Panc1 (cell line): ENCODE data around the gene SH3TC2. TPM values are rescaled to one million over a fixed set of nuclear protein-coding genes. Genes with fewer than 3 reads are reported as not detected.

Source experiments
- ATAC-seq: fragments of 200-7000 bp; cut with Tn5 transposase; 2 replicates; pipeline ENCODE4 v1.9.1; 2020; ENCODE audit warnings: mild to moderate bottlenecking, moderate library complexity
- BruUV-seq: library from RNA; stranded (reverse); fragments of 400-500 nt; replicated peaks from 2 replicates; lab custom pipeline; 2021; lab: Mats Ljungman, UMichigan
- CTCF ChIA-PET: fragments of 300-600 bp; sonication (Branson Sonifier 250); formaldehyde crosslinking; loops from one replicate; lab custom pipeline; 2022; ENCODE audit warnings: antibody characterized with exemption; lab: Charles Lee
- POLR2A ChIA-PET: fragments of 300-600 bp; sonication (Branson Sonifier 250); formaldehyde crosslinking; loops from one replicate; lab custom pipeline; 2022; ENCODE audit warnings: antibody characterized with exemption; lab: Charles Lee
- DNase-seq: peaks from one replicate; pipeline ENCODE4 v3.0.0-alpha.2; 2010; ENCODE audit warnings: low read depth, low spot score
- H3K27ac ChIP-seq: 2 replicates; pipeline ENCODE4 v1.5.1; 2011; ENCODE audit warnings: mild to moderate bottlenecking, low read length, inconsistent platforms
- H3K27me3 ChIP-seq: fragments of 200-500 bp; sonication (Bioruptor generic); 2 replicates; pipeline ENCODE4 v1.6.0; 2014; ENCODE audit warnings: low read length, inconsistent platforms; ENCODE audit not compliant: control insufficient read depth, insufficient read depth
- H3K36me3 ChIP-seq: fragments of 200-500 bp; sonication (Bioruptor generic); 2 replicates; pipeline ENCODE4 v1.5.1; 2014; ENCODE audit warnings: inconsistent platforms, mild to moderate bottlenecking, low read length, moderate library complexity; ENCODE audit not compliant: control insufficient read depth, insufficient read depth
- H3K4me1 ChIP-seq: 2 replicates; pipeline ENCODE4 v1.5.1; 2011; ENCODE audit warnings: inconsistent platforms, mild to moderate bottlenecking, low read length, moderate library complexity; ENCODE audit not compliant: control insufficient read depth, insufficient read depth
- H3K4me3 ChIP-seq, 2 experiments: 2 replicates each; pipeline ENCODE4 v1.5.1; 2011 to 2012; ENCODE audit warnings: low read depth in 2 of 2, low read length in 2 of 2, mild to moderate bottlenecking in 2 of 2, inconsistent platforms in 1 of 2, moderate library complexity in 1 of 2
- H3K9me3 ChIP-seq: fragments of 200-500 bp; sonication (Bioruptor generic); 2 replicates; pipeline ENCODE4 v1.5.1; 2014; ENCODE audit warnings: low read depth, mild to moderate bottlenecking, inconsistent platforms, low read length, moderate library complexity; ENCODE audit not compliant: control insufficient read depth, insufficient read depth
- POLR2AphosphoS5 ChIP-seq: IDR thresholded peaks from 2 replicates; pipeline ENCODE4 v1.6.1; 2012; ENCODE audit warnings: mild to moderate bottlenecking, low read depth, low read length, moderate library complexity
- SIN3A ChIP-seq: IDR thresholded peaks from 2 replicates; pipeline ENCODE4 v1.6.1; 2012; ENCODE audit warnings: low read depth, mild to moderate bottlenecking, low read length, moderate library complexity, borderline replicate concordance; ENCODE audit not compliant: insufficient read depth
- TCF7L2 ChIP-seq: IDR thresholded peaks from 2 replicates; pipeline ENCODE4 v1.6.1; 2011; ENCODE audit warnings: mild to moderate bottlenecking, low read depth, low read length, inconsistent platforms
- in situ Hi-C: cut with HindIII; loops from 2 replicates; pipeline ENCODE4 v1.10.0; 2016; ENCODE audit warnings: low sequenced_read_pairs, low pct_unique_long_range_greater_than_20kb
- intact Hi-C: fragments of 100-400 bp; cut with micrococcal nuclease; formaldehyde crosslinking; loops from one replicate; pipeline ENCODE4 v1.10.0; 2022; ENCODE audit not compliant: unreplicated experiment
- total RNA-seq: library from RNA; stranded (reverse); gene quantifications from one replicate; pipeline ENCODE4 v1.2.1, GENCODE V29; 2021; ENCODE audit not compliant: unreplicated experiment
- TF ChIP-seq, protein P1 (sequence below), 2 experiments: IDR thresholded peaks; 2 replicates each; pipeline ENCODE4 v1.6.1; 2011 to 2012; ENCODE audit warnings: low read depth in 2 of 2, control low read depth in 1 of 2, low read length in 1 of 2, mild to moderate bottlenecking in 1 of 2, moderate library complexity in 1 of 2; ENCODE audit not compliant: insufficient read depth in 1 of 2
- TF ChIP-seq, protein P2 (sequence below): fragments of 450-650 bp; IDR thresholded peaks from 2 replicates; pipeline ENCODE4 v1.5.1; 2017; ENCODE audit warnings: mild to moderate bottlenecking

The SH3TC2 gene
- total RNA-seq, 1 experiment from 2014 or later, result 0.33 TPM

DNA sequence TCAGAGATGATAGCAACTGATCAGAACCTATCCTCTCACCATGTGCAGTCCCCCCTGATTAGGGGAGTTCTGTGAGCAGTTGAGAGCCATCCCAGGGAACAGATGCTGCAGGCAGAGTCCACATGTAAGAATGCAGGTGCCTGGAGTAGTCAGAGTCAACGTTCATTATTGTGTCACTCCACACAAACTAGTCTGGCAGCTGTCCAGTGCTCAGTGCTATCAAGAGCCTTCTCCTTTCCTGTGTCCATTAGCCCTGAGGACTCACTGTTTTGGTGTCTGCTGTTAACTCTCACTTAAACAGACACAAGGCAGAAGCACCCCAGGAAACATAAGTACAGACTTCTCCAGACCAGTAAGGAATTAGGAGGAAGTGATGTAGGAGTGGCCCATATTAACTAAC is 2.5 kb downstream of the SH3TC2 start:
- Histone ChIP-seq H3K27me3 (no peaks in the 10 kb centered on the region), H3K27ac (no peak overlapping the region), H3K4me3 (no peak overlapping the region), H3K9me3 (no peaks in the 10 kb centered on the region), H3K36me3 (no peaks in the 10 kb centered on the region), H3K4me1 (peaks cover 7% of the 10 kb centered on the region; the same call in 1 of the 2 replicates)
- in situ Hi-C loops (no loop called here), intact Hi-C loops (no loop called here)
- DNase-seq (no peak), ATAC-seq (no peak)
- BruUV-seq, result no TSS peak
- ChIA-PET POLR2A (no interaction called here), CTCF (no interaction called here)
- TF ChIP-seq TCF7L2, result no peak
- TF ChIP-seq, protein P1, sequence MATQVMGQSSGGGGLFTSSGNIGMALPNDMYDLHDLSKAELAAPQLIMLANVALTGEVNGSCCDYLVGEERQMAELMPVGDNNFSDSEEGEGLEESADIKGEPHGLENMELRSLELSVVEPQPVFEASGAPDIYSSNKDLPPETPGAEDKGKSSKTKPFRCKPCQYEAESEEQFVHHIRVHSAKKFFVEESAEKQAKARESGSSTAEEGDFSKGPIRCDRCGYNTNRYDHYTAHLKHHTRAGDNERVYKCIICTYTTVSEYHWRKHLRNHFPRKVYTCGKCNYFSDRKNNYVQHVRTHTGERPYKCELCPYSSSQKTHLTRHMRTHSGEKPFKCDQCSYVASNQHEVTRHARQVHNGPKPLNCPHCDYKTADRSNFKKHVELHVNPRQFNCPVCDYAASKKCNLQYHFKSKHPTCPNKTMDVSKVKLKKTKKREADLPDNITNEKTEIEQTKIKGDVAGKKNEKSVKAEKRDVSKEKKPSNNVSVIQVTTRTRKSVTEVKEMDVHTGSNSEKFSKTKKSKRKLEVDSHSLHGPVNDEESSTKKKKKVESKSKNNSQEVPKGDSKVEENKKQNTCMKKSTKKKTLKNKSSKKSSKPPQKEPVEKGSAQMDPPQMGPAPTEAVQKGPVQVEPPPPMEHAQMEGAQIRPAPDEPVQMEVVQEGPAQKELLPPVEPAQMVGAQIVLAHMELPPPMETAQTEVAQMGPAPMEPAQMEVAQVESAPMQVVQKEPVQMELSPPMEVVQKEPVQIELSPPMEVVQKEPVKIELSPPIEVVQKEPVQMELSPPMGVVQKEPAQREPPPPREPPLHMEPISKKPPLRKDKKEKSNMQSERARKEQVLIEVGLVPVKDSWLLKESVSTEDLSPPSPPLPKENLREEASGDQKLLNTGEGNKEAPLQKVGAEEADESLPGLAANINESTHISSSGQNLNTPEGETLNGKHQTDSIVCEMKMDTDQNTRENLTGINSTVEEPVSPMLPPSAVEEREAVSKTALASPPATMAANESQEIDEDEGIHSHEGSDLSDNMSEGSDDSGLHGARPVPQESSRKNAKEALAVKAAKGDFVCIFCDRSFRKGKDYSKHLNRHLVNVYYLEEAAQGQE (IDR thresholded peaks at IDR 0.05; ENCODE audit: insufficient read depth in 1 of 2, low read depth in 2 of 2, low read length in 1 of 2), result no peak

DNA sequence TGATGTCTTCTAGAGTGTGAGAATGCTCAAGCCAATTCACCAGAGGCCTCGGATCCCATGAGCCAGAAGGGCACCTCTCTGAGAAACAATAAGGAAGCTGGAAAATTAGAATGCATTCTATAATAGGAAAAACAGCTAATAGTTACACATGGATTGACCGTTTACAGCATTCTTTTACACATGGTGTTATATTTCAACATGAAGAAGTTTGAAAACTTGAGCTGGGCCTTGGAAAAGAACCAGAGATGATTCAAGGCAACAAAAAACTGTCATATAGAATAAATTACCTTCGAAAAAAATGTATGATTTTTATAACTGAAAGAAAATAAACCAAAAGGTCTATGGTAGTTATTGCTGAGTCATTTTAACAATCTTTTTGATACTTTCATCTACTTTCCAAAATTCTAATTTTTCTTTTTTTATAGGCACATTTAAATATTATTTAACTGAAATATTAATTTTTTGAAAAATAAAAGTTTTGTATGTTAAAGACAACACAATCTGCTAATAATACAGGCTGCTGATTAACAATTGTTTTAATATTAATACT is 6.2 kb downstream of the SH3TC2 start:
- intact Hi-C loops (loop anchor here (10.0 kb wide), 1 partner anchor 208 kb away; no protein-coding TSS in a partner anchor), in situ Hi-C loops (no loop called here)
- ChIA-PET CTCF (no interaction called here), POLR2A (no interaction called here)
- ATAC-seq (no peak), DNase-seq (no peak)
- TF ChIP-seq, protein P2, sequence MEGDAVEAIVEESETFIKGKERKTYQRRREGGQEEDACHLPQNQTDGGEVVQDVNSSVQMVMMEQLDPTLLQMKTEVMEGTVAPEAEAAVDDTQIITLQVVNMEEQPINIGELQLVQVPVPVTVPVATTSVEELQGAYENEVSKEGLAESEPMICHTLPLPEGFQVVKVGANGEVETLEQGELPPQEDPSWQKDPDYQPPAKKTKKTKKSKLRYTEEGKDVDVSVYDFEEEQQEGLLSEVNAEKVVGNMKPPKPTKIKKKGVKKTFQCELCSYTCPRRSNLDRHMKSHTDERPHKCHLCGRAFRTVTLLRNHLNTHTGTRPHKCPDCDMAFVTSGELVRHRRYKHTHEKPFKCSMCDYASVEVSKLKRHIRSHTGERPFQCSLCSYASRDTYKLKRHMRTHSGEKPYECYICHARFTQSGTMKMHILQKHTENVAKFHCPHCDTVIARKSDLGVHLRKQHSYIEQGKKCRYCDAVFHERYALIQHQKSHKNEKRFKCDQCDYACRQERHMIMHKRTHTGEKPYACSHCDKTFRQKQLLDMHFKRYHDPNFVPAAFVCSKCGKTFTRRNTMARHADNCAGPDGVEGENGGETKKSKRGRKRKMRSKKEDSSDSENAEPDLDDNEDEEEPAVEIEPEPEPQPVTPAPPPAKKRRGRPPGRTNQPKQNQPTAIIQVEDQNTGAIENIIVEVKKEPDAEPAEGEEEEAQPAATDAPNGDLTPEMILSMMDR, result no peak
- TF ChIP-seq TCF7L2 (no peak), SIN3A (no peak), POLR2AphosphoS5 (no peak)
- TF ChIP-seq, protein P1 (IDR thresholded peaks at IDR 0.05; ENCODE audit: insufficient read depth in 1 of 2, low read depth in 2 of 2, low read length in 1 of 2), result no peak
- no TSS peak for BruUV-seq
- Histone ChIP-seq H3K27ac (no peak overlapping the region), H3K36me3 (no peaks in the 10 kb centered on the region), H3K27me3 (no peaks in the 10 kb centered on the region), H3K9me3 (no peaks in the 10 kb centered on the region), H3K4me3 (no peak overlapping the region), H3K4me1 (no peaks in the 10 kb centered on the region)
